GM21576 (cell line): ENCODE data around the gene INO80.

ENCODE experiments used
- ATAC-seq: cut with Tn5 transposase; IDR thresholded peaks from one replicate; pipeline ENCODE4 v1.9.1; 2021; ENCODE audit warnings: mild to moderate bottlenecking, moderate library complexity; ENCODE audit not compliant: unreplicated experiment

INO80 gene

DNA sequence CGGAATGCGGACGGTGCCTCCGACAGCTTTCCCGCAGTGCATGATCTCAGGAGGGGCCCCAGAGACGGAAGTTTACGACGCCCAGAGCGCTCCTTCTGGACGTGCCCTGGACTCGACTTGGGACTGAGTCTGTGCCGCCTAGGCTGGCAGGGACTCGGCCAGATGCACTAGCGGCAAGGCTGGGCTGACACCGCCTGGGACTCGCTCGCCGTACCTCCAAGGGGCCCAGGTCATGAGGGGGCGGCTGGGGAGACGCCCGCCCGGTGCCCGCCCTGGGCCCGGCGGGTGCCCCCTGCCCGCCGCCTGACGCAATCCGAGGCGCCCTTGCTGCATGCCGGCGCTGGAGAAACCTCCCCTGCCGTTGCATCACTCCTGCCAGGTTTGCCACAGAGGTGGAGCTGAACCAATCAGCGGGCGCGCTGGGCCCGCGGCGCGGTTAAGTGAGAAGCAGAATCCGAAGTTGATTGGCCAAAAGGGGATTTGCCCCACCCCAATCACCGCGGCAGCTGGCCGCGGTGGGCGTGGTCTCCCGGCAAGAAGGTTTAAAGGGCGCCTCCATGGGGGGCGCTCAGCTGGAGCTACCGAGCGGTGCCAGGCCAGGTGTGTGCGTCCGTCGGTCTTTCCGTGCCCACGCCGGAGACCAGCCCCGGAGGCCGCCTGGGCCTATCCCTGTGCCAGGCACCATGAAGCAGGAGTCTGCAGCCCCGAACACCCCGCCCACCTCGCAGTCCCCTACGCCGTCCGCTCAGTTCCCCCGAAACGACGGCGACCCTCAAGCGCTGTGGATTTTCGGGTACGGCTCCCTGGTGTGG is 163.0 kb downstream of the INO80 start, which contains the start of gene CHAC1:
Gene CHAC1 (plus strand): TSS at position 571 of the 812 bp plus-strand sequence. CDS start 113 bp downstream, at position 684.
- peak; percentile 83 for ATAC-seq

DNA sequence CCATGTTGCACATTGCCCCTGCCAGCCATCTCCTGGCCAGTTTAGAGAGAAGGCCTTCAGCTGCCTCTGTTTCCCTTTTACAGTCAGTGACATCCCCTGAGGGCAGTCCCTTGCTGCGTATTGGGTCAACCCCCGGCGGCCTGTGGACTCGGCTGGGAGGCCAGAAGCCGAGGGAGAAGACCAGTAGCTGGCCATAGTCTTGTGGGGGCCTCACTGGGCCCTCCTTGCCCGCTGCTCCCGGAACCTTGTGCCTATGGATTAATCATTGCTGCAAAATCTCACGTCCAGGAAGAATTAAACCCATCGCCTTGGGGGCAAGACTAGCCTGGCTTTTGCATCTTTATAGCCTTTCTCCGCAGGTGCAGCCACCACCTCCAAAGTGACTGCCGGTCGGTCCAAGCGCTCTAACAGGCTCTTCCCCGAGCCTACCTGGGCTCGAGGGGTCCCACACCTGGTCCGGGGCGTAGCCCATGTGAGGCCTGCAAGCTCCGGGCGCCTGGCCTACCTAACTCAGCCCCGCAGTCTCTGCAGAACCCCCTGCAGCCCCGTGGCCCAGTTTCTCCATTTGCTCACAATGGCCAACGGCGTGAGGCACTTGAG is 163.7 kb downstream of the INO80 start:
- no peak for ATAC-seq

DNA sequence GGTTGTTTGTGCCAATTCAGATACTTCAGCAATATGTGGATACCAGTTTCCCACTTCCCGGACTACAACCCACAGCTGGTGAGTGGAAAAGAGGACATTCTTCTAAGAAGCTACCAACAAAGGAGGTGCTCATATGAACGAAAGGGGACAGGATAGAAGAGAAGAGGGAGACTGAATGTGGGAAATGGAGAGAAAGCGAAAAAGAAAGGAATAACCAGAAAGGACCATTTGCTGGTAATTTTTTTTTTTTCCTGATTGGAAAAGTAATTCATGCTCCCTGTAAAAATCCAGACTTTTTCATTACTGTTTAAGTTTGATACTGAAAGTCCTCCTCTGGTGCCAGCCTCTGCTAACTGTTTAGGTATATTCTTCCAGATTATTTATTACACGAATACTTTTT is 164.3 kb downstream of the INO80 start:
- ATAC-seq = no peak

DNA sequence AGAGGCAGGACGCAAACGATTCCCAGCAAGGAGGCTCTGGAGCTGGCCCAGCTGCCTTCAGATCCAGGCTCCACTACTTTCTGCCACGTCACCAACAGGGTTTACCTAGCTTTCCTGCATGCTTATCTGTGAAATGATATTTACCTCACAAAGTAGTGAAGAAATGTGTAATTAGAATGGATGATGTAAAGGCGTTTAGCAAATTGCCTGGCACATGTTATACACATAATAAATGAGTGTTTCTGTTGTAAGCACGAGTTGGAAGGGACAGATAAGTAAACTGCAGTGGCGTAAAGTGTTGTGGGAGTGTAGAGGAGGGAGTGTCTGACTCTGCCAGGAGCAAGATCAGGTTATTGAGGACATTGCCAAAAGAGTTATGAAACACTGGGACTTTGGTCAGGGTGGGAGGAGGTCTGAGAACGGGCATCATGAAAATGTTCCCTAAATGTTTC is 166.3 kb downstream of the INO80 start:
- ATAC-seq = no peak

DNA sequence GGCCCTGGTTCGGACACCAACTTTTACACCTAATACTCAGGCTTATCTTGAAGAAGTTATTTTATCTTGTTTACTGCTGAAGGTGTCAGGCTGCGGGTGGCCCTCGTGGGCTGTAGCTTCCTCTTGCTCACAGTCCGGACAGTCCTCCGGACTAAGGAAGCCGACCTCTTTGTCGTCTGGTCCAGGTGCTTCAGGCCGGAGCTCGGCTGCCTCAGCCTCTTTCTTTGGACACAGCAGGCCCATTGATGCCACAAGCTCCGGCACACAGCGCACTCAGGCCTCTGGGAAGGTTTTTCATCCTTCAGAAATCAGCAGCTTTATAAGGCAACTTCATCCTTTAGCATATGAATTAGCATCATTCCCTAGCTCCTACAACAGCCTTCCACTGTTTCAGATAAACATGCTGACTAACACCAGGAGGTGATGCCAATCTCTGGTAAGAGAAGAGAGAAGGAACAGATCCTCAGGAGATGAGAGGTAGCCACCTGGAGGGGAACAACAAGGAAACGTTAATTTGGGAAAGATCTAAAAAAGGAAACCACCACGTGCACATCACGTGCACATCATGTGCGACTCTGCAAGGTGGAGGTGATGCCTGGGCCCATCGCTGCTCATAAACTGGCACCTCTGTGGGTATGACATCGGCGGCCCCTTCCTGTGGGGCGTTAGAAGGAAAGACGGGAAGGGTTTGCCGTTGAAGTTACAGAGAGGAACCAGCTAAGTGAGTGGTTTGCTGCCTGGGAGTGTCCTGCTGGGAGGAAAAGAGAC is 167.2 kb downstream of the INO80 start:
- no peak for ATAC-seq

DNA sequence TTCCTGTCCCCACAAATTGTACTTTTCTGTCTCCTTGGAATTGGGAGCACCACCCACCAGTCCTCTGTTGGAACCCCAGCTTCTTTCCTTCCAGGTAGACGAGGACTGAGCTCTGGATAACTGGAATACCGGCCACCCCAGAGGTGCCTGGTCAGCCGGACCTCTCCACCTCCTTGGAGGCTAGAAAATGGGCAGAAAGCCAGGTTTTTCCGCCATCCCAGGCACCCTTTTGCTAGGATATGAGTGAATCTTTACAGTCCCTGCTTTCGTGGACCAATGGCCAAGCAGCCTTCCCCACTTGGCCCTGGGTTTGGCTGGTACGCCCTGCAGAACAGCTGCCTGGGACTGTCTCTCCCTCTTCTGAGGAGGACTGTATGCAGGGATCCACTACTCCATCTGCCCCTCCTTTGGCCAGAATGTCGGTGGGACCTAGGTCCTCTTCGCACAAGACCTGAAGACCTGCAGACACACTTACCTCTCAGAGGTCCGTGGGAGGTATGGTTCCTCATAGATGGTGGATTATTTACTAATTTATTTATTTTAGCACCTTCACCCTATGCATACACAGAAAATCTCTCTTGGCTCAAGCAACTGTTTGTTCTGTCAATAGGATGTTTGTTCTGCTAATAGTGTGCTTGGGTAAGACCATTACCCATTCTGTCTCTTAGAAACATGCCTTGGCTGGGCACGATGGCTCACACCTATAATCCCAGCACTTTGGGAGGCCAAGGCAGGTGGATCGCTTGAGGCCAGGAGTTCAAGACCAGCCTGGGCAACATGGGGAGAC is 171.4 kb downstream of the INO80 start:
- no peak for ATAC-seq

DNA sequence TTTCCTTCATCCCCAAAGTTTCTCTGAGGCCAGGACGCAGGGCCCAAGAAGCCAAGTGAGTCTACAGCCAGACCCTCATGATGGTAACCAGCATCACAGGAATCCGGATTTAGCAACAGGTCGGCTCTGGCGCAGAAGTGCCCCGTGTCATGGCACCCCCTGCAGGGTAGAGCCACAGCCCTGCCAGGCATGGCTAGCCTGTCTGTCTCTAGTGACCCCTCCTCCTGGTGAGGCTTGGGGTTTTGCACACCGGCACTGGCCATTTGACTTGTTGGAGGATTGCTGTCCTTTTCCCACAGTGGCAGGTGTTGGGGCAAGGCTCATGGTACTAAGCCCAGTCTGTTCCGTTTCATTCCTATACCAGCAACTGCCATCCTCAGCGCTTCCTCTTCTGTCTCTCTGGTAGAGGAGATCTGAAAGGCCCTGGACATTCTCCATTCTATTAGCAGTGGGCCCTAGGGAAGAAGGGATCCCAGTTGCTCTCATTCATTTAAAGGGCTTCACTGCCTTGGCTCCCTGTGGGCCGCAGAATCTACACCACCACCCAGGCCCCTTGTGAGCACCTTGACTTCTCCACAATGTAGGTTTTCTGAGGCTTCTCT is 172.2 kb downstream of the INO80 start:
- no peak for ATAC-seq

DNA sequence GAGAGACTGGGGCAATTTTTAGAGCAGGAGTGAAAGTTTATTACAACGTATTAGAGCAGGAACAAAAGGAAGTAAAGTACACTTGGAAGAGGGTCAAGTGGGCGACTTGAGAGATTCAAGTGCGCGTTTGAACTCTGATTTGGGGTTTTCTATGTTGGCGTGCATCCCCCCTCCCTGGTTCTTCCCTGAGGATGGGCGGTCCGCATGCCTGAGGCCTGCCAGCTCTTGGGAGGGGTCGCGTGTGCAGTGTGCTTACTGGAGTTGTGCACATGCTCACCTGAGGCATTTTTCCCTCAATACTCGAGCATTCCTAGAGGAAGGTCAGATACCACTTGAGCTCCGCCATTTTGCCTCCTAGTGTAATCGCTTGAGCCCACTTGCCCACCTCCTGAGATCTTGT is 173.2 kb downstream of the INO80 start:
- ATAC-seq = no peak

DNA sequence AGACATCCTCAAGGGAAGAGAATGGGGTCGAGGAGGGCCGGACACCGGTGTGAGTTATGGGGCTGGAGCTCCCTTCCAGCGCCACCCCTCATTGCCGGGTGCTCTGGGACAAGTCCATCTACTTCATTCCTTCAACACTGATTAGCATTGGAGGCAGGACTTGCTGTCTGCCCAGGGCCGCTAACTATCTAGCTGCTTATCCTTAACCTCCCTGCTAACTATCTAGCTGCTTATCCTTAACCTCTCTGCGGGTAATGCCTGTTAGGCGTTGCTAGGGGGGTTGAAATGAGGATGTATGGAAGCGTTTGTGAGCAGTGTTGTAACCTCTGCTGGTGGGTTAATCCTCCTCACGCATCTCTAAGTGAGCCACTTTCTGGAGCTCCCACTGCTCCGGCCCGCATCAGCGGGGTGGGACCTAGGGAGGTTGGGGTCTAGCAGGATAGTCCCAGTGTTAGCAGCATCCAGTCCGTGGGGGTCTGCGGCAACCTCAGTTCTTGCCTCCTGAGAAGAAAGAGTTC is 173.7 kb downstream of the INO80 start:
- no peak for ATAC-seq

DNA sequence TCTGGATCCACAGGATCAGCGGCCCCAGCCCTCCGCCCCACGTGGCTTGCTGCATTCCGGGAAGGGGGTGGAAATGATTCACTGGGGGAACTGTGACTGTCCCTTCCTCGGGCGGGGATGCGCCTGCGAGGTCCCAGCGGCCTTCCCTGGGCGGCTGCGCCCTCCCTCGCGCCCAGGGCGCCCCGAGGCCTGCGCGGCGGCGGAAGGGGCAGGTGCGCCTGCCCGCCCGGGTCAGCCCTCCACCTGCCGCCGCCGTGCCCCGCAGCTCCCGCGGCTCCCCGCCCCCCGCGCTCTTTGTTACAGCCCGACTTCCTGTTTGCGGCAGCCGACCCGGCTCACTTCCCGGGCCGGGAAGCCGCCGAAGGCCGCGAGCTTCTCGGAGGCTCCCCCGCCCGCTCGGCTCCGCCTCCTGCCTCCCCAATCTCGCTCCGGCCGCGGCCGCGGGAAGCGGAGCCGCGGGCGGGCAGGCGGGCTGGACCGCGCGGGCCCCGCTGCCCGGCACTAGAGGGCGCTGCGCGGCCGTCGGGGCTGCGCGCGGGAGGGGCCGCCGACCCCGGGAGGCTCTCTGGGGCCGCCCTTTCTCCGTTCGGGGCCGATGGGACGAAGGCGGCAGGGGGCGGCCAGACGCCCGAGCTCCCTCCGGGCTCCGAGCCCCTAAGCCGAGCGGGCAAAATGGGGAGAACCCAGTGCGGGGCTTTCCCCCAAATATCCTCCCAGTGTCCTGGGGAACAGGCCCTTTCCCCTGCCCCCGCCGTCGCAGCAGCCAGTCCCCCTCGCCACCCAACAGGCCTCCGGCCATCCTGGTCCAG is 174.3 kb downstream of the INO80 start:
- peak; percentile 44 for ATAC-seq

DNA sequence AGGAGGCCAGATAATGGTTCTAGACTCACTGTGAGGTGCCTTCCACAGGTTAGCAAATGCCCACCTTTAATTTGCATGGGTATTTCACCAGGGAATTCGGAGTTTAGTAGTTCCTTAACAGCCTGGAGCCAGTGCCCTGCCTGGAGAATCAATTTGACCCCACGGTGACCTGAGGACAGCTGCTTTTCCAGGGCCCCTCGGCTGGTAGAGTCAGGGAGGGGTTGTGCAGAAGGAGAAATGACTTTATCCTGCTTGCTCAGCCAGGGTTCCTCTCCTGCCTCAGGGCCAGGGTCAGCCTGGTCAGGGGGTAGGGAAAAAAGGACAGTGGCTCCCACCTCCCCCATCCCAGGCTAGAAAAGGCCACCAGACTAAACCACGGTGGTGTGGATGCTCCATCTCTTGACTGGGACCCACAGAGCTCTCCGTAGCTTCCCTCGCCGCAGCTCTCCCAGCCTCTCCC is 175.0 kb downstream of the INO80 start:
- no peak for ATAC-seq

DNA sequence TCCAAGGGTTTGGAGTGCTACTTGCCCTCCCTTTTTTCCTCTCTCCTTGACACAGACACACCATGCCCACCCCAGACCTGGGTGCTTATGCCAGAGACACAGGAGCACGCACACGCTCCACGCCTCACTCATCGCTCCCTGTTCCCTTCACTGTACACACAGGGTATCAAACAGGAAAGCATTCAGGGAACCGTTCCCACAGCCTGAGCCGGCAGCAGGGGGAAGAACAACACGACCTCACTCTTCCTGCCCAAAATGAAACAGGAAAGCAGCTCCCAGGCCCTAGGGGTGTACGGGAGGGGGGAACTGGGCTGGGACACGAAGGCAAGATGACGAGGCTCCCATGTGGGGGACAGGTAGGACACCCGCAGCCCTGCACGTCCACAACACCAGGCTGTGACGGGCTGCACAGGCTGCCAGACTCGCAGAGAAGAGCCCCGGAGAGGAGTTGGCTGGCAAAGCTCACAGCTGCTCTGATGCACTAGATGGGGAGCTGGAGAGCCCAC is 175.7 kb downstream of the INO80 start:
- ATAC-seq = no peak

DNA sequence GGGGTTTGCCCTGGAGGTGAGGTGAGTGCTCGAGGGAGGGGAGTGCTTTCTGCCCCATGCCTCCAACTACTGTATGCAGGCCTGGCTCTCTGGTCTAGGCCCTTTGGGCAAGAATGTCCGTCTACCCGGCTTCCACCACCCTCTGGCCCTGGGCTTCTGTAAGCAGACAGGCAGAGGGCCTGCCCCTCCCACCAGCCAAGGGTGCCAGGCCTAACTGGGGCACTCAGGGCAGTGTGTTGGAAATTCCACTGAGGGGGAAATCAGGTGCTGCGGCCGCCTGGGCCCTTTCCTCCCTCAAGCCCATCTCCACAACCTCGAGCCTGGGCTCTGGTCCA is 177.6 kb downstream of the INO80 start:
- ATAC-seq = no peak

DNA sequence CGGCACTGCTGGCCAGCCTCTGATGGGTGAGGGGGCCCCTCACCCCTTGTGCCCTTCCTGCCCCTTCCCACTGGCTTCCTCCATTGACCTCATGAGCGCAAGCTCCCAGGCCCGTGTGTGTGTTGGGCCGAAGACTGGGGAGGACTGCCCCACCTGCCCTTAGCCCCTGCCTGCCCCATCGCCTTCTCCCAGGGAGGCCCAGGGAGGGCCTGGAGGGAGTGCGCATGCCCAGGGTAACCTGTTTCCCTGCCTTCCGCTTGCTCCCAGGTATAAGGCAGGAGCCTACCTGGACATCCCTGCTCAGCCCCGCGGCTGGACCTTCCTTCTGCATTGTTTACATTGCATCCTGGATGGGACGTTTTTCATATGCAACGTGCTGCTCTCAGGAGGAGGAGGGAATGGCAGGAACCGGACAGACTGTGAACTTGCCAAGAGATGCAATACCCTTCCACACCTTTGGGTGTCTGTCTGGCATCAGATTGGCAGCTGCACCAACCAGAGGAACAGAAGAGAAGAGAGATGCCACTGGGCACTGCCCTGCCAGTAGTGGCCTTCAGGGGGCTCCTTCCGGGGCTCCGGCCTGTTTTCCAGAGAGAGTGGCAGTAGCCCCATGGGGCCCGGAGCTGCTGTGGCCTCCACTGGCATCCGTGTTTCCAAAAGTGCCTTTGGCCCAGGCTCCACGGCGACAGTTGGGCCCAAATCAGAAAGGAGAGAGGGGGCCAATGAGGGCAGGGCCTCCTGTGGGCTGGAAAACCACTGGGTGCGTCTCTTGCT is 178.1 kb downstream of the INO80 start:
- ATAC-seq = no peak

DNA sequence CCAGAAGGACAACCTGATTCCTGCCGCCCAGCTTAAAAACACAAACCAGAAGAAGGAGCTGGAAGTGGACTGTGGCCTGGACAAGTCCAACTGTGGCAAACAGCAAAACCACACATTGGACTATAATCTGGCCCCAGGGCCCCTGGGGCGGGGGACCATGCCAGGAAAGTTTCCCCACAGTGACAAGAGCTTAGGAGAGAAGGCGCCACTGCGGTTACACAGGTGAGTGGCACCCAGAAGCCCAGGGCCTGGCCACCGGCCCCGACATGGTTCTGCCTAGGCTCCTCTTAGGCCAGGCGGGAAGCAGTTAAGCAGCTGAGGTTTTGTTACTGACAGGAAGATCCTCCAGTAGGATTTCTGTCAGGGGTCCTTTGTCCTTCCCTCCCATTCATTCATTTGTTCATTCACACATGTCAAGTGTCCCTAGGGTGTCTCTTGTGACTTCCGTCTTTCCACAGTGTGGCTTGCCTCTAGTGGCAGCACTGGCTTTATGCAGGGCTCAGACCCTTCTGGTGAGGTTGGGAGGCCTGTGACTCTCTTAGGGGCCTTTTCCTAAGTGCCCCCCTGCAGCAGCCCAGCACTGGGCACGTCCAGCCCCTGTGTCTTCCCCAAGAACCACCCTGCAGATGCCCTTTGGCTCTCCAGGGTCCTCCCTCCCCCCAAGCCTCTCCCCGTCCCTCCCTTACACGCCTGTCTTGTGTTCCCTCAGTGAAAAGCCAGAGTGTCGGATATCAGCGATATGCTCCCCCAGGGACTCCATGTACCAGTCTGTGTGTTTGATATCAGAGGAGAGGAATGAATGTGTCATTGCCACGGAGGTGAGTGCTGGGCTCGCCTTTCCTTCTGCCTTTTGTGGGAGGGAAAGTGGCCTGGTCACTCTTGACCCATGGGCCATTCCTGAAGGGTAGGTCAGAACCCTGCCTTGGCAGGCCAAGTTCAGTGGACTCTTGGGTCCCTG is 179.1 kb downstream of the INO80 start:
- ATAC-seq = no peak

DNA sequence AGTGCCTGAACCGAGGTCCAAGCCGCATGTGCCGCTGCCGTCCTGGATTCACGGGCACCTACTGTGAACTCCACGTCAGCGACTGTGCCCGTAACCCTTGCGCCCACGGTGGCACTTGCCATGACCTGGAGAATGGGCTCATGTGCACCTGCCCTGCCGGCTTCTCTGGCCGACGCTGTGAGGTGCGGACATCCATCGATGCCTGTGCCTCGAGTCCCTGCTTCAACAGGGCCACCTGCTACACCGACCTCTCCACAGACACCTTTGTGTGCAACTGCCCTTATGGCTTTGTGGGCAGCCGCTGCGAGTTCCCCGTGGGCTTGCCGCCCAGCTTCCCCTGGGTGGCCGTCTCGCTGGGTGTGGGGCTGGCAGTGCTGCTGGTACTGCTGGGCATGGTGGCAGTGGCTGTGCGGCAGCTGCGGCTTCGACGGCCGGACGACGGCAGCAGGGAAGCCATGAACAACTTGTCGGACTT is 179.8 kb downstream of the INO80 start:
- no peak for ATAC-seq

DNA sequence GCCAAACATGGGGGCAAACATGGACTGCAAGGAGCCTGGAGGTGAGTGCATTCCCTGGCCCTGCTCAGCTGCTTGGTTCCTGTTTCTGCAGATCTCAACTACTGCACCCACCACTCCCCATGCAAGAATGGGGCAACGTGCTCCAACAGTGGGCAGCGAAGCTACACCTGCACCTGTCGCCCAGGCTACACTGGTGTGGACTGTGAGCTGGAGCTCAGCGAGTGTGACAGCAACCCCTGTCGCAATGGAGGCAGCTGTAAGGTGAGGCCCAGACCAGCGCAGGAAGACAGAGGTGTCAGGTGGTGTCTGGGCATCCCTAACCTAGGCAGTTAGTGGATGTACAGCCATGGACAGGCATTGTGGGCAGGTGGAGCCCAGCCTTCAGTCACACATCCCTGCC is 181.6 kb downstream of the INO80 start:
- ATAC-seq = no peak
